ENCODE results near the gene DNAJB2.

DNA sequence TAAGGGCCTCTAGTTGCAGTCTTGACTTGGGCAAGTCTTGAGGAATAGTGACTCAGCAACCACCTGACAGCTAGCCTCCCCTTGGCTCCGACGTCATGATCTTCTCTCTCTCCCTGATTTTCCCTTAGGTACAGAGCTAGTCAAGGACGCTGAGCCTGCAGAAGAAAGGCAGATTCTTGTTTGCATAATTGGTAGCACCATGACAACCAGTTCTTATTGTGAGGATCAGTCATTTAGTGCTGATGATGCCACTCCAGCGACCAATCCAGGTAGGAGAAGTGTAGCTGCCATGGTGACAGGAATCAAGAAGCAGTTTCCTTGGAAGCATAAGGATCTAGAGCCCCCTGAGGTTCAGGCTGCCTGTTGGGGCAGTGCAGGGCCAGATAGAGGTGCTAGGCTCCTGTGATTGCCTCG, 56.2 kb downstream of the DNAJB2 start:
- TF ChIP-seq, protein P1, sequence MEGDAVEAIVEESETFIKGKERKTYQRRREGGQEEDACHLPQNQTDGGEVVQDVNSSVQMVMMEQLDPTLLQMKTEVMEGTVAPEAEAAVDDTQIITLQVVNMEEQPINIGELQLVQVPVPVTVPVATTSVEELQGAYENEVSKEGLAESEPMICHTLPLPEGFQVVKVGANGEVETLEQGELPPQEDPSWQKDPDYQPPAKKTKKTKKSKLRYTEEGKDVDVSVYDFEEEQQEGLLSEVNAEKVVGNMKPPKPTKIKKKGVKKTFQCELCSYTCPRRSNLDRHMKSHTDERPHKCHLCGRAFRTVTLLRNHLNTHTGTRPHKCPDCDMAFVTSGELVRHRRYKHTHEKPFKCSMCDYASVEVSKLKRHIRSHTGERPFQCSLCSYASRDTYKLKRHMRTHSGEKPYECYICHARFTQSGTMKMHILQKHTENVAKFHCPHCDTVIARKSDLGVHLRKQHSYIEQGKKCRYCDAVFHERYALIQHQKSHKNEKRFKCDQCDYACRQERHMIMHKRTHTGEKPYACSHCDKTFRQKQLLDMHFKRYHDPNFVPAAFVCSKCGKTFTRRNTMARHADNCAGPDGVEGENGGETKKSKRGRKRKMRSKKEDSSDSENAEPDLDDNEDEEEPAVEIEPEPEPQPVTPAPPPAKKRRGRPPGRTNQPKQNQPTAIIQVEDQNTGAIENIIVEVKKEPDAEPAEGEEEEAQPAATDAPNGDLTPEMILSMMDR (IDR thresholded peaks at IDR 0.05) = no peak
- TF ChIP-seq GATA2 (CRISPR knock-in tag; IDR thresholded peaks at IDR 0.05) = no peak
- TF ChIP-seq GABPA (IDR thresholded peaks at IDR 0.05; ENCODE audit: low read depth) = no peak
- TF ChIP-seq EP300 (IDR thresholded peaks at IDR 0.05; ENCODE audit: borderline replicate concordance in 1 of 2, low read depth in 1 of 2, low read length in 1 of 2) = no peak
- no peak for TF ChIP-seq NFIC (IDR thresholded peaks at IDR 0.05; ENCODE audit: borderline replicate concordance)
- no peak for TF ChIP-seq TEAD4 (IDR thresholded peaks at IDR 0.05; ENCODE audit: borderline replicate concordance, insufficient read depth)
- TF ChIP-seq TAF1 (IDR thresholded peaks at IDR 0.05; ENCODE audit: borderline replicate concordance, low read depth, low read length) = no peak
- no peak for TF ChIP-seq YY1 (IDR thresholded peaks at IDR 0.05; ENCODE audit: low read depth)
